ENCODE data around the gene IL17RE. TPM values are rescaled to one million over a fixed set of nuclear protein-coding genes. Genes with fewer than 3 reads are reported as not detected.

IL17RE gene
- total and polyA plus RNA-seq, 2 of the 13 experiments (the other 11 are each of a cell fraction or from before 2014, with no cell fraction given): 14.5 to 24.1 TPM

DNA sequence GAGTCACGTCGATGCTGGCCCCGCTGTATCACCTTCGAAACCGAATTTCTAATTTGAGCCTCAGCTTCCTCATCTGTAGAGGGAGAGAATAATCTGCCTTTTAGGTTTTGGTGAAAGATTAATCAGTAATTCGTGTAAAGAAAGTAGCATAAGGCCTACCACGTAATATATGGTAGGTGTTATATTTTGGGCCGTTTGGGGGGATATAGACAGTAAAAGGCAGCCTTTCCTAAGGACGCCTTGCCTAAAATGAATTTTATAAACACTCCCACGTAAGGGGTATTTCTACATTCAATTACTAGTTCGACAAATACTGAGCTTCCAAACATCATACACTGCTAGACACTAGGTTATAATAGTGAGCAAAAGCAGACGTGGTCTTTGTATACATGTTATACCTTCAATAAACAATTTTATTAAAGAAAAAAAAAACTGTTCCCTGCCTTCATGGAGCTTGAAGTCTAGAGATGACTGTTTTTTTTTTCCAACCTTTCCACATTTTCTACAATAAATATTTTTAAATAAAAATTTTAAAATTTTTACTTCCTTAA lies 11.5 kb upstream of the IL17RE start:
- POLR2A ChIA-PET: interaction anchor here (0.8 to 3.8 kb wide), 11 partner anchors 11 to 98 kb away, joined by 3 to 36 read pairs (median 6); partner anchors contain the start of genes ARPC4, CIDEC, CRELD1 and IL17RC
- H3K4me3 ChIP-seq (replicated peaks in 1 of 3; ENCODE audit: insufficient read depth in 1 of 3, low read depth in 2 of 3, low read length in 3 of 3): peak overlapping the region; percentile 85 to 99 (median 98)
- in situ Hi-C loops (cut with HindIII; ENCODE audit: extremely low pct_ligation_motif_present, low pct_unique_long_range_greater_than_20kb): no loop called here
- intact Hi-C loops (cut with micrococcal nuclease; ENCODE audit: unreplicated experiment): no loop called here
- peak overlapping the region; percentile 92 for H3K27ac ChIP-seq (ENCODE audit: extremely low read length, insufficient read depth, low read length)
- ATAC-seq (no peak), FAIRE-seq (no peak), DNase-seq (ENCODE audit: low spot score) (no peak)
- H3K9me3 ChIP-seq (ENCODE audit: low read length): no peaks in the 10 kb centered on the region
- peaks cover 26% of the 10 kb centered on the region for H3K79me2 ChIP-seq (ENCODE audit: insufficient read depth, low read length)
- no peaks in the 10 kb centered on the region for H4K20me1 ChIP-seq (ENCODE audit: insufficient read depth, low read length)
- peaks cover 57% of the 10 kb centered on the region for H3K4me1 ChIP-seq (ENCODE audit: insufficient read depth, low read length)
- peak overlapping the region; percentile 98 for H3K9ac ChIP-seq (ENCODE audit: insufficient read depth, low read depth, low read length)
- H3K27me3 ChIP-seq (ENCODE audit: control insufficient read depth in 1 of 2, insufficient read depth in 2 of 2, low read length in 2 of 2): no peaks in the 10 kb centered on the region; a peak in 1 of 5 replicates
- H2AFZ ChIP-seq (ENCODE audit: low read length): no peak overlapping the region
- peak overlapping the region; percentile 68 for H3K4me2 ChIP-seq (ENCODE audit: low read depth, low read length)
- peaks cover 3 to 9% of the 10 kb centered on the region in 2 experiments; a peak in 4 of 5 replicates for H3K36me3 ChIP-seq (replicated peaks in 1 of 2; ENCODE audit: control insufficient read depth in 1 of 2, insufficient read depth in 2 of 2, low read length in 2 of 2)
- BruUV-seq (replicated peaks): no TSS peak
- CTCF ChIA-PET (ENCODE audit: low intra/inter-chr PET ratio, low total read pairs): no interaction called here
- WGBS (ENCODE audit: low lambda C conversion rate): 0% methylated on average over 12 of the region's 12 CpGs
- TF ChIP-seq ZNF709 (CRISPR knock-in tag; IDR thresholded peaks at IDR 0.05) (0 out of 2 replicates have a peak, but pooled peaks have one; percentile 2), ESRRA (CRISPR knock-in tag; IDR thresholded peaks at IDR 0.05; ENCODE audit: low read depth) (no peak), MIER3 (CRISPR knock-in tag; IDR thresholded peaks at IDR 0.05; ENCODE audit: borderline replicate concordance) (no peak), ZNF124 (CRISPR knock-in tag; IDR thresholded peaks at IDR 0.05) (no peak), ZNF234 (CRISPR knock-in tag; conservative IDR thresholded peaks at IDR 0.05) (no peak), NFIC (IDR thresholded peaks at IDR 0.05; ENCODE audit: low read length) (peak; percentile 28; the same call in 1 of the 2 replicates), ZFP90 (CRISPR knock-in tag; IDR thresholded peaks at IDR 0.05; ENCODE audit: borderline replicate concordance) (peak; percentile 12; the same call in 1 of the 2 replicates), KDM5A (IDR thresholded peaks at IDR 0.05; ENCODE audit: borderline replicate concordance, low read length) (peak; percentile 15; the same call in 1 of the 2 replicates), TGIF2 (CRISPR knock-in tag; IDR thresholded peaks at IDR 0.05) (no peak), KDM1A (CRISPR knock-in tag; IDR thresholded peaks at IDR 0.05) (no peak), MBD4 (IDR thresholded peaks at IDR 0.05; ENCODE audit: borderline replicate concordance, low read length) (no peak), SP4 (CRISPR knock-in tag; IDR thresholded peaks at IDR 0.05) (no peak), NFKBIZ (CRISPR knock-in tag; IDR thresholded peaks at IDR 0.05) (no peak), ZNF775 (CRISPR knock-in tag; IDR thresholded peaks at IDR 0.05; ENCODE audit: borderline replicate concordance) (0 out of 2 replicates have a peak, but pooled peaks have one; percentile 9)
- TF ChIP-seq, protein P1, sequence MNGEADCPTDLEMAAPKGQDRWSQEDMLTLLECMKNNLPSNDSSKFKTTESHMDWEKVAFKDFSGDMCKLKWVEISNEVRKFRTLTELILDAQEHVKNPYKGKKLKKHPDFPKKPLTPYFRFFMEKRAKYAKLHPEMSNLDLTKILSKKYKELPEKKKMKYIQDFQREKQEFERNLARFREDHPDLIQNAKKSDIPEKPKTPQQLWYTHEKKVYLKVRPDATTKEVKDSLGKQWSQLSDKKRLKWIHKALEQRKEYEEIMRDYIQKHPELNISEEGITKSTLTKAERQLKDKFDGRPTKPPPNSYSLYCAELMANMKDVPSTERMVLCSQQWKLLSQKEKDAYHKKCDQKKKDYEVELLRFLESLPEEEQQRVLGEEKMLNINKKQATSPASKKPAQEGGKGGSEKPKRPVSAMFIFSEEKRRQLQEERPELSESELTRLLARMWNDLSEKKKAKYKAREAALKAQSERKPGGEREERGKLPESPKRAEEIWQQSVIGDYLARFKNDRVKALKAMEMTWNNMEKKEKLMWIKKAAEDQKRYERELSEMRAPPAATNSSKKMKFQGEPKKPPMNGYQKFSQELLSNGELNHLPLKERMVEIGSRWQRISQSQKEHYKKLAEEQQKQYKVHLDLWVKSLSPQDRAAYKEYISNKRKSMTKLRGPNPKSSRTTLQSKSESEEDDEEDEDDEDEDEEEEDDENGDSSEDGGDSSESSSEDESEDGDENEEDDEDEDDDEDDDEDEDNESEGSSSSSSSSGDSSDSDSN (CRISPR knock-in tag; IDR thresholded peaks at IDR 0.05): no peak
- TF ChIP-seq, protein P2, sequence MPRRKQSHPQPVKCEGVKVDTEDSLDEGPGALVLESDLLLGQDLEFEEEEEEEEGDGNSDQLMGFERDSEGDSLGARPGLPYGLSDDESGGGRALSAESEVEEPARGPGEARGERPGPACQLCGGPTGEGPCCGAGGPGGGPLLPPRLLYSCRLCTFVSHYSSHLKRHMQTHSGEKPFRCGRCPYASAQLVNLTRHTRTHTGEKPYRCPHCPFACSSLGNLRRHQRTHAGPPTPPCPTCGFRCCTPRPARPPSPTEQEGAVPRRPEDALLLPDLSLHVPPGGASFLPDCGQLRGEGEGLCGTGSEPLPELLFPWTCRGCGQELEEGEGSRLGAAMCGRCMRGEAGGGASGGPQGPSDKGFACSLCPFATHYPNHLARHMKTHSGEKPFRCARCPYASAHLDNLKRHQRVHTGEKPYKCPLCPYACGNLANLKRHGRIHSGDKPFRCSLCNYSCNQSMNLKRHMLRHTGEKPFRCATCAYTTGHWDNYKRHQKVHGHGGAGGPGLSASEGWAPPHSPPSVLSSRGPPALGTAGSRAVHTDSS (CRISPR knock-in tag; conservative IDR thresholded peaks at IDR 0.05): 0 out of 2 replicates have a peak, but pooled peaks have one; percentile 69
- TF ChIP-seq, protein P3, sequence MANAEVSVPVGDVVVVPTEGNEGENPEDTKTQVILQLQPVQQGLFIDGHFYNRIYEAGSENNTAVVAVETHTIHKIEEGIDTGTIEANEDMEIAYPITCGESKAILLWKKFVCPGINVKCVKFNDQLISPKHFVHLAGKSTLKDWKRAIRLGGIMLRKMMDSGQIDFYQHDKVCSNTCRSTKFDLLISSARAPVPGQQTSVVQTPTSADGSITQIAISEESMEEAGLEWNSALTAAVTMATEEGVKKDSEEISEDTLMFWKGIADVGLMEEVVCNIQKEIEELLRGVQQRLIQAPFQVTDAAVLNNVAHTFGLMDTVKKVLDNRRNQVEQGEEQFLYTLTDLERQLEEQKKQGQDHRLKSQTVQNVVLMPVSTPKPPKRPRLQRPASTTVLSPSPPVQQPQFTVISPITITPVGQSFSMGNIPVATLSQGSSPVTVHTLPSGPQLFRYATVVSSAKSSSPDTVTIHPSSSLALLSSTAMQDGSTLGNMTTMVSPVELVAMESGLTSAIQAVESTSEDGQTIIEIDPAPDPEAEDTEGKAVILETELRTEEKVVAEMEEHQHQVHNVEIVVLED (CRISPR knock-in tag; IDR thresholded peaks at IDR 0.05; ENCODE audit: borderline replicate concordance): 0 out of 2 replicates have a peak, but pooled peaks have one; percentile 8
- TF ChIP-seq, protein P4, sequence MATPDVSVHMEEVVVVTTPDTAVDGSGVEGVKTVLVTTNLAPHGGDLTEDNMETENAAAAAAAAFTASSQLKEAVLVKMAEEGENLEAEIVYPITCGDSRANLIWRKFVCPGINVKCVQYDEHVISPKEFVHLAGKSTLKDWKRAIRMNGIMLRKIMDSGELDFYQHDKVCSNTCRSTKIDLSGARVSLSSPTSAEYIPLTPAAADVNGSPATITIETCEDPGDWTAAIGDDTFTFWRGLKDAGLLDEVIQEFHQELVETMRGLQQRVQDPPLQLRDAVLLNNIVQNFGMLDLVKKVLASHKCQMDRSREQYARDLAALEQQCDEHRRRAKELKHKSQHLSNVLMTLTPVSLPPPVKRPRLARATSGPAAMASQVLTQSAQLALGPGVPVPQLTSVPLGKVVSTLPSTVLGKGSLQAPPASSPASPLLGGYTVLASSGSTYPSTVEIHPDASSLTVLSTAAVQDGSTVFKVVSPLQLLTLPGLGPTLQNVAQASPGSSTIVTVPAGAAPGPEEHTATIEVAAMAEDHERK (CRISPR knock-in tag; IDR thresholded peaks at IDR 0.05; ENCODE audit: low read depth): no peak

All from HepG2 (cell line).